ENCODE results near the gene SP7. TPM values are rescaled to one million over a fixed set of nuclear protein-coding genes. Genes with fewer than 3 reads are reported as not detected.
"Not testable (repeated sequence)": the region's sequence is repeated elsewhere in the genome, so short reads cannot be mapped to it uniquely, and the experiment has no call there.

Gene SP7
- total and polyA plus RNA-seq, 2 experiments from 2014 or later = not detected

DNA sequence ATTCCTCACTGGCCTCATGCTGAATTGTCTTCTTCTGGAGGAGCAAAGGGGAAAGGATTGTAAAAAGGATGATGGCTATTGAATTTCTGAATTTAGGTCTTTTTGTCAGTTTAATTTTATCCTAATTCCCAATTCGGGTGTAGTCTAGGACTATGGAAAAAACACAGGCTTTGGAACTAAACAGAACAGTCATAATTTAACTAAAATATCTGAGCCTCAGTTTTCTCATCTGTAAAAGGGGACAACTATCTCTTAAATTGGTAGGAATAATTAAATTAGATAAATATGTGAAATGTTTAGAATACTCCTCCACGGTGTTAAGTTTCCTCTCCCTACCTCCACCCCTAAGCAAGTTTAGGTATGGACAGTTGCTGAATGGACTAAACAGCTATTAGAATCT, 40.6 kb upstream of the SP7 start:
- Histone ChIP-seq H3K9me3 (ENCODE audit: low read depth) (no peaks in the 10 kb centered on the region), H3K79me2 (ENCODE audit: insufficient read depth) (peaks cover 3% of the 10 kb centered on the region), H3K9ac (no peak overlapping the region), H3K4me2 (ENCODE audit: unreplicated experiment) (no peak overlapping the region), H4K20me1 (ENCODE audit: insufficient read depth) (no peaks in the 10 kb centered on the region), H2AFZ (no peak overlapping the region), H3K27me3 (replicated peaks; ENCODE audit: insufficient read depth) (no peaks in the 10 kb centered on the region), H3K4me3 (no peak overlapping the region), H3F3A (ENCODE audit: insufficient read depth) (peaks cover 17% of the 10 kb centered on the region), H3K9me2 (ENCODE audit: insufficient read depth) (no peaks in the 10 kb centered on the region), H3K36me3 (ENCODE audit: low read depth) (no peaks in the 10 kb centered on the region), H3K27ac (no peak overlapping the region), H3K4me1 (ENCODE audit: insufficient read depth) (peaks cover 9% of the 10 kb centered on the region)
- in situ Hi-C loops (cut with MboI) = no loop called here
- 67 to 70% methylated on average over 2 of the region's 2 CpGs for WGBS, 2 experiments (ENCODE audit: low coverage in 1 of 2, low lambda C conversion rate in 2 of 2, missing lambda C conversion rate in 2 of 2)
- no peak for DNase-seq
- no peak for TF ChIP-seq EZH2phosphoT487 (IDR thresholded peaks at IDR 0.05; ENCODE audit: insufficient read depth, low read depth)
- no peak for TF ChIP-seq EZH2 (IDR thresholded peaks at IDR 0.05; ENCODE audit: insufficient read depth, poor library complexity, severe bottlenecking)

DNA sequence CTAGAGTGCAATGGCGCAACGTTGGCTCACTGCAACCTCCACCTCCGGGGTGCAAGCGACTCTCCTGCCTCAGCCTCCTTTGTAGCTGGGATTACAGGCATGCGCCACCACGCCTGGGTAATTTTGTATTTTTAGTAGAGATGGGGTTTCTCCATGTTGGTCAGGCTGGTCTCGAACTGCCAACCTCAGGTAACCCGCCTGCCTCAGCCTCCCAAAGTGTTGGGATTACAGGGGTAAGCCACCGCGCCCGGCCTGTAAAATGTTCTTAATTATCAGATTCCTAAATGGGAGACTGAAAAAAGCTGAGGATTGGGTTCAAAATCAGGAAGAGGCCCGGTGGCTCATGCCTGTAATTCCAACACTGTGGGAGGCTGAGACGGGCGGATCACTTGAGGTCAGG, 38.1 kb upstream of the SP7 start:
- H3K27ac ChIP-seq; H3K36me3 ChIP-seq (ENCODE audit: low read depth); in situ Hi-C loops (cut with MboI); H3K27me3 ChIP-seq (replicated peaks; ENCODE audit: insufficient read depth); H3K4me2 ChIP-seq (ENCODE audit: unreplicated experiment); H3K79me2 ChIP-seq (ENCODE audit: insufficient read depth); H3K9ac ChIP-seq; DNase-seq; H3K4me3 ChIP-seq; H3K9me3 ChIP-seq (ENCODE audit: low read depth); H3K9me2 ChIP-seq (ENCODE audit: insufficient read depth); H4K20me1 ChIP-seq (ENCODE audit: insufficient read depth): not testable (repeated sequence)
- 82 to 84% methylated on average over 14 of the region's 14 CpGs for WGBS, 2 experiments (ENCODE audit: low coverage in 1 of 2, low lambda C conversion rate in 2 of 2, missing lambda C conversion rate in 2 of 2)
- H2AFZ ChIP-seq = peak overlapping the region; percentile 87; the same call in 1 of the 2 replicates
- H3K4me1 ChIP-seq (ENCODE audit: insufficient read depth) = peaks cover 16% of the 10 kb centered on the region
- peaks cover 13% of the 10 kb centered on the region for H3F3A ChIP-seq (ENCODE audit: insufficient read depth)

DNA sequence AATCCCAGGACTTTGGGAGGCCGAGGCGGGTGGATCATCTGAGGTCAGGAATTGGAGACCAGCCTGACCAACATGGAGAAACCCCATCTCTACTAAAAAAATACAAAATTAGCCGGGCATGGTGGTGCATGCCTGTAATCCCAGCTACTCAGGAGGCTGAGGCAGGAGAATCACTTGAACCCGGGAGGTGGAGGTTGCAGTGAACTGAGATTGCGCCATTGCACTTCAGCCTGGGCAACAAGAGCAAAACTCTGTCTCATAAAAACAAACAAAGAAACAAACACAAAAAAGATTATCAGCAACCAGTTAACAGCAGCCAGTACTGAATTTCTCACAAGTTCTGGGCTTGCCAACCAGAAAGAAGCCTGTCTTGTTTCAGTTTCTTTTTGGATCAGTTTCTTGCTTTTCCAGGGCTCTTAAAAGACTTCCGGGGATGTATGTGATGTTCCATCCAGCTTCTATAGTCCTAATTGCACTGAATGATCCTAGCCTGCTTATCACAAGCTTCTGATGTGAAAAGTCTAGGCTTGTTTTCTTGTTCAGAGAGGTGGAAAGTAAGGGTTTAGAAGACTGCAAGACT, 37.5 kb upstream of the SP7 start:
- peak; percentile 17 for DNase-seq
- WGBS, 2 experiments (ENCODE audit: low coverage in 1 of 2, low lambda C conversion rate in 2 of 2, missing lambda C conversion rate in 2 of 2) = 64 to 65% methylated on average over 6 of the region's 6 CpGs
- H3K79me2 ChIP-seq (ENCODE audit: insufficient read depth); H3K9me3 ChIP-seq (ENCODE audit: low read depth); in situ Hi-C loops (cut with MboI); H3K4me3 ChIP-seq; H4K20me1 ChIP-seq (ENCODE audit: insufficient read depth); H3K9ac ChIP-seq; H3K9me2 ChIP-seq (ENCODE audit: insufficient read depth); H3K27me3 ChIP-seq (replicated peaks; ENCODE audit: insufficient read depth); H3K27ac ChIP-seq; H3K4me2 ChIP-seq (ENCODE audit: unreplicated experiment); H3K36me3 ChIP-seq (ENCODE audit: low read depth): not testable (repeated sequence)
- H3K4me1 ChIP-seq (ENCODE audit: insufficient read depth) = peaks cover 16% of the 10 kb centered on the region
- H2AFZ ChIP-seq = peak overlapping the region; percentile 87
- peaks cover 13% of the 10 kb centered on the region for H3F3A ChIP-seq (ENCODE audit: insufficient read depth)

DNA sequence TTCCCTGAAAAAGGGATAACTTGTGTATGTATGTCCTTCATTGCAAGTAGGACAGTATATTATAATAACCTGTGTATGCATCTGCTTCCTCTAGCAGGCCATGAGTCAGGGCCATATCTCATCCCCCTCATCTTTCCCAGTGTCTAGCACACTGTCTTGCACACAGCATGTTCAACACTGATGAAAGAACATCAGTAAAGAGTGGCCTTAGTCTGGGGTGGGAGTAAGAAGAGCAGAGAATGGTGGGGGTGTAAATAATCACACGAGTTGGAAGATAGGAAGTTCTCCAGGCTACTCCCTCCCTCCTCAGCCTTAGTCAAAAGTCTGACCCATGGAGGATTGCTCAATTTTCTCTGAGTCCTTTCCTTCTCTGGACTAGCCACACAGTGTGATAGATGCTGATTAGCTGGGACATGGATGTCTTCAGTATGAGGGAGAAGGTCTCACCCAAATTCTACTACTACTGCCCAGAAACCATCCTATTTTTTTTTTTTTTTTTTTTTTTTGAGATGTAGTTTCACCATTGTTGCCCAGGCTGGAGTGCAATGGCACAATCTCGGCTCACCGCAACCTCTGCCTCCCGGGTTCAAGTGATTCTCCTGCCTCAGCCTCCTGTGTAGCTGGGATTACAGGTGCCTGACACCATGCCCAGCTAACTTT, 29.2 kb upstream of the SP7 start:
- Histone ChIP-seq H4K20me1 (ENCODE audit: insufficient read depth) (no peaks in the 10 kb centered on the region), H3K4me2 (ENCODE audit: unreplicated experiment) (no peak overlapping the region), H3K9me3 (ENCODE audit: low read depth) (no peaks in the 10 kb centered on the region), H3F3A (ENCODE audit: insufficient read depth) (peaks cover 11% of the 10 kb centered on the region), H3K36me3 (ENCODE audit: low read depth) (no peaks in the 10 kb centered on the region), H3K4me1 (ENCODE audit: insufficient read depth) (peaks cover 8% of the 10 kb centered on the region), H2AFZ (peak overlapping the region; percentile 63; the same call in 1 of the 2 replicates), H3K79me2 (ENCODE audit: insufficient read depth) (no peaks in the 10 kb centered on the region), H3K27me3 (replicated peaks; ENCODE audit: insufficient read depth) (no peaks in the 10 kb centered on the region), H3K27ac (peak overlapping the region; percentile 18; the same call in 1 of the 2 replicates), H3K9ac (no peak overlapping the region), H3K9me2 (ENCODE audit: insufficient read depth) (no peaks in the 10 kb centered on the region), H3K4me3 (no peak overlapping the region)
- in situ Hi-C loops (cut with MboI) = no loop called here
- TF ChIP-seq EZH2phosphoT487 (IDR thresholded peaks at IDR 0.05; ENCODE audit: insufficient read depth, low read depth) (no peak), EZH2 (IDR thresholded peaks at IDR 0.05; ENCODE audit: insufficient read depth, poor library complexity, severe bottlenecking) (no peak)
- 70 to 77% methylated on average over 3 to 4 of the region's 4 CpGs for WGBS, 2 experiments (ENCODE audit: low coverage in 1 of 2, low lambda C conversion rate in 2 of 2, missing lambda C conversion rate in 2 of 2)
- peak; percentile 76 for DNase-seq

DNA sequence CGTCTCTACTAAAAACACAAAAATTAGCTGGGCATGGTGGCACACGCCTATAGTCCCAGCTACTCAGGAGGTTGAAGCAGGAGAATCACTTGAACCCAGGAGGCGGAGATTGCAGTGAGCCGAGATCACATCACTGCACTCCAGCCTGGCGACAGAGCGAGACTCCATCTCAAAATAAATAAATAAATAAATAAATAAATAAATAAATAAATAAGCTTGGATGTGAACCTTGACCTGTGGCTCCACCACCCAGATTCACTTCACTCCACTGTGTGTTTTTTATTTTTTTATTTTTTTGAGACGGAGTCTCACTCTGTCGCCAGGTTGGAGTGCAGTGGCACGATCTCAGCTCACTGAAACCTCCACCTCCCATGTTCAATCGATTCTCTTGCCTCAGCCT, 25.5 kb upstream of the SP7 start:
- DNase-seq; H3K27me3 ChIP-seq (replicated peaks; ENCODE audit: insufficient read depth); H3K9me3 ChIP-seq (ENCODE audit: low read depth); H3K4me2 ChIP-seq (ENCODE audit: unreplicated experiment); H3K9me2 ChIP-seq (ENCODE audit: insufficient read depth); H3K36me3 ChIP-seq (ENCODE audit: low read depth); H3K9ac ChIP-seq; H3K4me1 ChIP-seq (ENCODE audit: insufficient read depth); H3K4me3 ChIP-seq; H3K27ac ChIP-seq; H4K20me1 ChIP-seq (ENCODE audit: insufficient read depth); in situ Hi-C loops (cut with MboI); H3K79me2 ChIP-seq (ENCODE audit: insufficient read depth); H2AFZ ChIP-seq: not testable (repeated sequence)
- 88% methylated on average over 10 of the region's 10 CpGs for WGBS, 2 experiments (ENCODE audit: low coverage in 1 of 2, low lambda C conversion rate in 2 of 2, missing lambda C conversion rate in 2 of 2)
- peaks cover 10% of the 10 kb centered on the region for H3F3A ChIP-seq (ENCODE audit: insufficient read depth)

All from GM23248 (cell line).